Activated naive CD8-positive, alpha-beta T cell treated with anti-CD3 and anti-CD28 coated beads, Interleukin-2, amount 10 ng/mL, durations not matched to agents 7 days and 5 days (primary cell): Measurements from ENCODE around the gene GALNT18. TPM values are rescaled to one million over a fixed set of nuclear protein-coding genes. Genes with fewer than 3 reads are reported as not detected.

ENCODE experiments used
- ATAC-seq: fragments of 150-1000 bp; cut with Tn5 transposase; one replicate; pipeline ENCODE4 v1.10.0; 2021; ENCODE audit warnings: low read depth, moderate library complexity
- POLR2A ChIA-PET: fragments of 350-600 bp; sonication (Branson Sonifier 250); formaldehyde crosslinking; loops from one replicate; lab custom pipeline; 2021; ENCODE audit warnings: antibody characterized with exemption; lab: Charles Lee
- DNase-seq: peaks from one replicate; pipeline ENCODE4 v3.0.0; 2021
- H3K27ac Mint-ChIP-seq: one replicate; pipeline ENCODE4 v1.8.0; 2022; ENCODE audit warnings: mild to moderate bottlenecking, mixed read lengths
- H3K27me3 Mint-ChIP-seq: one replicate; pipeline ENCODE4 v1.8.0; 2022; ENCODE audit warnings: mild to moderate bottlenecking, moderate library complexity, mixed read lengths
- H3K36me3 Mint-ChIP-seq: one replicate; pipeline ENCODE4 v1.8.0; 2021; ENCODE audit warnings: mild to moderate bottlenecking, mixed read lengths
- H3K4me1 Mint-ChIP-seq: one replicate; pipeline ENCODE4 v1.8.0; 2021; ENCODE audit warnings: mixed read lengths
- H3K4me3 Mint-ChIP-seq: one replicate; pipeline ENCODE4 v1.8.0; 2022; ENCODE audit warnings: mild to moderate bottlenecking, moderate library complexity, mixed read lengths
- H3K9me3 Mint-ChIP-seq: one replicate; pipeline ENCODE4 v1.8.0; 2021; ENCODE audit warnings: mixed read lengths
- total RNA-seq, 2 experiments: library from RNA; stranded (reverse); gene quantifications; one replicate each; pipeline ENCODE4 v1.2.3, GENCODE V29; 2021

GALNT18 gene
- total RNA-seq, 2 experiments from 2014 or later = 1.7 to 2.0 TPM

- Mint-ChIP-seq H3K27me3 (peaks cover 5% of the 10 kb centered on the region), H3K4me3 (no peak overlapping the region), H3K4me1 (no peaks in the 10 kb centered on the region), H3K9me3 (no peaks in the 10 kb centered on the region), H3K27ac (no peak overlapping the region), H3K36me3 (no peaks in the 10 kb centered on the region)
- POLR2A ChIA-PET = no interaction called here
- no peak for ATAC-seq
- DNase-seq = no peak
Observed at GRCh38 chr11:11407065-11407762, 214.6 kb downstream of the GALNT18 start.

- POLR2A ChIA-PET = no interaction called here
- no peaks in the 10 kb centered on the region for H3K36me3 Mint-ChIP-seq
- DNase-seq = no peak
Observed at GRCh38 chr11:11406652-11407051, 215.2 kb downstream of the GALNT18 start.

GRCh38 chr11:11403763-11404725 lies 217.8 kb downstream of the GALNT18 start:
- H3K9me3 Mint-ChIP-seq = no peaks in the 10 kb centered on the region
- H3K27ac Mint-ChIP-seq = no peak overlapping the region
- no peak overlapping the region for H3K4me3 Mint-ChIP-seq
- peaks cover 5% of the 10 kb centered on the region for H3K27me3 Mint-ChIP-seq
- no peaks in the 10 kb centered on the region for H3K36me3 Mint-ChIP-seq
- DNase-seq (no peak), ATAC-seq (no peak)
- H3K4me1 Mint-ChIP-seq = no peaks in the 10 kb centered on the region
- POLR2A ChIA-PET = no interaction called here

More at GRCh38 chr11:11406652-11407051, 215.2 kb downstream of the GALNT18 start:
- Mint-ChIP-seq H3K4me1 (no peaks in the 10 kb centered on the region), H3K27me3 (peaks cover 5% of the 10 kb centered on the region), H3K27ac (no peak overlapping the region), H3K4me3 (no peak overlapping the region), H3K9me3 (no peaks in the 10 kb centered on the region)
- ATAC-seq = no peak

- POLR2A ChIA-PET = no interaction called here
- Mint-ChIP-seq H3K9me3 (no peaks in the 10 kb centered on the region), H3K4me3 (no peak overlapping the region), H3K27ac (no peak overlapping the region), H3K36me3 (no peaks in the 10 kb centered on the region), H3K4me1 (no peaks in the 10 kb centered on the region), H3K27me3 (peaks cover 5% of the 10 kb centered on the region)
- DNase-seq (no peak), ATAC-seq (no peak)
Observed at GRCh38 chr11:11401960-11402535, 219.8 kb downstream of the GALNT18 start.

- POLR2A ChIA-PET = no interaction called here
- DNase-seq (no peak), ATAC-seq (no peak)
- Mint-ChIP-seq H3K4me3 (no peak overlapping the region), H3K9me3 (no peaks in the 10 kb centered on the region), H3K27me3 (peaks cover 6% of the 10 kb centered on the region), H3K4me1 (no peaks in the 10 kb centered on the region), H3K27ac (no peak overlapping the region), H3K36me3 (no peaks in the 10 kb centered on the region)
Observed at GRCh38 chr11:11400635-11401232, 221.1 kb downstream of the GALNT18 start.

GRCh38 chr11:11400121-11400520 lies 221.7 kb downstream of the GALNT18 start:
- no peak overlapping the region for H3K27ac Mint-ChIP-seq
- no peaks in the 10 kb centered on the region for H3K36me3 Mint-ChIP-seq
- no peak overlapping the region for H3K4me3 Mint-ChIP-seq
- no peak for ATAC-seq
- H3K4me1 Mint-ChIP-seq = no peaks in the 10 kb centered on the region
- no peak for DNase-seq
- no peaks in the 10 kb centered on the region for H3K9me3 Mint-ChIP-seq
- H3K27me3 Mint-ChIP-seq = peaks cover 6% of the 10 kb centered on the region
- POLR2A ChIA-PET = no interaction called here

- no peak overlapping the region for H3K4me3 Mint-ChIP-seq
- no peaks in the 10 kb centered on the region for H3K36me3 Mint-ChIP-seq
- no peak overlapping the region for H3K27ac Mint-ChIP-seq
- DNase-seq (no peak), ATAC-seq (no peak)
- no peaks in the 10 kb centered on the region for H3K9me3 Mint-ChIP-seq
- no peaks in the 10 kb centered on the region for H3K4me1 Mint-ChIP-seq
- peaks cover 4% of the 10 kb centered on the region for H3K27me3 Mint-ChIP-seq
- POLR2A ChIA-PET = interaction anchor here (0.8 kb wide), 1 partner anchor 11 kb away, joined by 3 read pairs; no protein-coding TSS in a partner anchor
Observed at GRCh38 chr11:11397781-11398180, 224.0 kb downstream of the GALNT18 start.

- DNase-seq (no peak), ATAC-seq (no peak)
- H3K4me3 Mint-ChIP-seq = no peak overlapping the region
- H3K36me3 Mint-ChIP-seq = no peaks in the 10 kb centered on the region
- no peak overlapping the region for H3K27ac Mint-ChIP-seq
- H3K4me1 Mint-ChIP-seq = no peaks in the 10 kb centered on the region
- POLR2A ChIA-PET = no interaction called here
- H3K9me3 Mint-ChIP-seq = no peaks in the 10 kb centered on the region
- H3K27me3 Mint-ChIP-seq = peaks cover 2% of the 10 kb centered on the region
Observed at GRCh38 chr11:11397036-11397415, 224.8 kb downstream of the GALNT18 start.

GRCh38 chr11:11396301-11397035 lies 225.3 kb downstream of the GALNT18 start:
- ATAC-seq (no peak), DNase-seq (no peak)
- peaks cover 2% of the 10 kb centered on the region for H3K27me3 Mint-ChIP-seq
- POLR2A ChIA-PET = no interaction called here
- H3K27ac Mint-ChIP-seq = no peak overlapping the region
- H3K36me3 Mint-ChIP-seq = no peaks in the 10 kb centered on the region
- H3K9me3 Mint-ChIP-seq = no peaks in the 10 kb centered on the region
- no peaks in the 10 kb centered on the region for H3K4me1 Mint-ChIP-seq
- H3K4me3 Mint-ChIP-seq = no peak overlapping the region

- no peak overlapping the region for H3K4me3 Mint-ChIP-seq
- no peaks in the 10 kb centered on the region for H3K9me3 Mint-ChIP-seq
- H3K36me3 Mint-ChIP-seq = no peaks in the 10 kb centered on the region
- POLR2A ChIA-PET = no interaction called here
- DNase-seq (no peak), ATAC-seq (no peak)
- H3K27ac Mint-ChIP-seq = no peak overlapping the region
- no peaks in the 10 kb centered on the region for H3K4me1 Mint-ChIP-seq
- peaks cover 2% of the 10 kb centered on the region for H3K27me3 Mint-ChIP-seq
Observed at GRCh38 chr11:11395126-11395525, 226.7 kb downstream of the GALNT18 start.

- DNase-seq = no peak
- POLR2A ChIA-PET = no interaction called here
- Mint-ChIP-seq H3K4me3 (no peak overlapping the region), H3K4me1 (no peaks in the 10 kb centered on the region), H3K27me3 (peaks cover 2% of the 10 kb centered on the region), H3K9me3 (no peaks in the 10 kb centered on the region), H3K36me3 (no peaks in the 10 kb centered on the region), H3K27ac (no peak overlapping the region)
- no peak for ATAC-seq
Observed at GRCh38 chr11:11394241-11394640, 227.6 kb downstream of the GALNT18 start.

- POLR2A ChIA-PET = no interaction called here
- peaks cover 2% of the 10 kb centered on the region for H3K27me3 Mint-ChIP-seq
- H3K27ac Mint-ChIP-seq = no peak overlapping the region
- H3K9me3 Mint-ChIP-seq = no peaks in the 10 kb centered on the region
- no peaks in the 10 kb centered on the region for H3K4me1 Mint-ChIP-seq
- ATAC-seq (no peak), DNase-seq (no peak)
- no peak overlapping the region for H3K4me3 Mint-ChIP-seq
- no peaks in the 10 kb centered on the region for H3K36me3 Mint-ChIP-seq
Observed at GRCh38 chr11:11391796-11392463, 229.9 kb downstream of the GALNT18 start.
